Measurements from ENCODE around the gene PUS7.
"Not testable (repeated sequence)": the region's sequence is repeated elsewhere in the genome, so short reads cannot be mapped to it uniquely, and the experiment has no call there.

Gene PUS7

DNA sequence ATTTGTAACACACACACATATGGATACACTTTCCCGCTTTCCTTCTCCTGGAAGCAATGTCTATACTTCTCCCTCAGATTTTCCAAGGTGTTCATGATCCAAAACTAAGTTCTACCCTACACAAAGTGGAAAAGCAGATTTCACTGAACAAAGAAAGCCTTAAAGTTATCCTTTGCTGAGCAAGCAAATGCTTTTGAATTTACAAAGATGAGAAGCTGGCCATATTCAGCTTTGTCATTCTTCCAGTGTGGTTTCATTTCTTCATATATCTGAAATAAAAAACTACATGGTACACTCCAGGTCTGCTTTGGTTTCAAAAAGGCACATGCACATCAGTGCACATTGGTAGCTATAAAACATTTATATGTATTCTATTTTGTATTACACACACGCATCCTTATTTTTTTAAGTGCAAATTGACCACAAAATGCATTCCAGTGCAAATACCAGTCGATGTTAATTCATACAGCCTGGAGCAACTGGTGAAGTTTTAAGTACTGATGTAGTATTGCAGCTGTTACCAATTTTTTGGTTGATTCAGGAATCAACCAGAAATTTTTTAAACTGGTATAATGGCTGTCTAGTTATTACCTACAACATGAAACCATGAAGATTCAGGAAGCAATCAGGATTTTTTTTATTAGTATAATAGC is 67.8 kb downstream of the PUS7 start:
- H3K27ac ChIP-seq: no peak overlapping the region
- no peak for TF ChIP-seq ZFX (IDR thresholded peaks at IDR 0.05; ENCODE audit: borderline replicate concordance)
- TF ChIP-seq, protein P1, sequence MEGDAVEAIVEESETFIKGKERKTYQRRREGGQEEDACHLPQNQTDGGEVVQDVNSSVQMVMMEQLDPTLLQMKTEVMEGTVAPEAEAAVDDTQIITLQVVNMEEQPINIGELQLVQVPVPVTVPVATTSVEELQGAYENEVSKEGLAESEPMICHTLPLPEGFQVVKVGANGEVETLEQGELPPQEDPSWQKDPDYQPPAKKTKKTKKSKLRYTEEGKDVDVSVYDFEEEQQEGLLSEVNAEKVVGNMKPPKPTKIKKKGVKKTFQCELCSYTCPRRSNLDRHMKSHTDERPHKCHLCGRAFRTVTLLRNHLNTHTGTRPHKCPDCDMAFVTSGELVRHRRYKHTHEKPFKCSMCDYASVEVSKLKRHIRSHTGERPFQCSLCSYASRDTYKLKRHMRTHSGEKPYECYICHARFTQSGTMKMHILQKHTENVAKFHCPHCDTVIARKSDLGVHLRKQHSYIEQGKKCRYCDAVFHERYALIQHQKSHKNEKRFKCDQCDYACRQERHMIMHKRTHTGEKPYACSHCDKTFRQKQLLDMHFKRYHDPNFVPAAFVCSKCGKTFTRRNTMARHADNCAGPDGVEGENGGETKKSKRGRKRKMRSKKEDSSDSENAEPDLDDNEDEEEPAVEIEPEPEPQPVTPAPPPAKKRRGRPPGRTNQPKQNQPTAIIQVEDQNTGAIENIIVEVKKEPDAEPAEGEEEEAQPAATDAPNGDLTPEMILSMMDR (IDR thresholded peaks at IDR 0.05): no peak

DNA sequence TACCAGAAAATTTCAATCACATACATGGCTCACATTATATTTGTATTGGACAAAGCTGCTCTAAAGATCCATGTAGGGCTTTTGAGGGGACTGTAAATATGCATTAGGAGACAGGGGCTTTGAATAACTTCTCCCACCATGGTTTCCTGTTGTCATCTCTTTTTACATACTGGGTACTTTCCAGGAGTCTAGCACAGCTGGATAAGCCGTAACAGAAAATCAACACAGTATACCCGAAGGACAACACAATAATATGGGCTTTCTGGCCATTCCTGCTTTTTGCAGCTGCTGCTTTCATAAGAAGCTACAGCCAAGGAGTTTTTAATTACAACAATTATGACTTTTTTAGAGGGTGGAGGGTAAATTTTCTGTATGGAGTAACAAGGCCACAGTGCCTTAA is 70.0 kb downstream of the PUS7 start:
- H3K27ac ChIP-seq: no peak overlapping the region
- no peak for TF ChIP-seq ZFX (IDR thresholded peaks at IDR 0.05; ENCODE audit: borderline replicate concordance)
- TF ChIP-seq, protein P1 (IDR thresholded peaks at IDR 0.05): no peak

DNA sequence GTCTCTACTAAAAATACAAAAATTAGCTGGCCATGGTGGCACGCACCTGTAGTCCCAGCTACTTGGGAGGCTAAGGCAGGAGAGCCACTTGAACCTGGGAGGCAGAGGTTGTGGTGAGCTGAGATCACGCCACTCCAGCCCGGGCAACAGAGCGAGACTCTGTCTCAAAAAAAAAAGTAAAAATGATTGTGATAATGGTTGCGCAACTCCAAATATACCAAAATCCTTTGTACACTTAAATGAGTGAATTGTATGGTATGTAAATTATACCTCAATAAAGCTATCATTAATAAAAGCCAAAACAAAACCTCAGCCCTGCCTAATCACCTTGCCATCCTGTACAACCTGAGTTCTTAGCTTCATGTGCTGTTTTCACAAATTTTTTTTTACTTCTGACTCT is 71.2 kb downstream of the PUS7 start:
- H3K27ac ChIP-seq: not testable (repeated sequence)

DNA sequence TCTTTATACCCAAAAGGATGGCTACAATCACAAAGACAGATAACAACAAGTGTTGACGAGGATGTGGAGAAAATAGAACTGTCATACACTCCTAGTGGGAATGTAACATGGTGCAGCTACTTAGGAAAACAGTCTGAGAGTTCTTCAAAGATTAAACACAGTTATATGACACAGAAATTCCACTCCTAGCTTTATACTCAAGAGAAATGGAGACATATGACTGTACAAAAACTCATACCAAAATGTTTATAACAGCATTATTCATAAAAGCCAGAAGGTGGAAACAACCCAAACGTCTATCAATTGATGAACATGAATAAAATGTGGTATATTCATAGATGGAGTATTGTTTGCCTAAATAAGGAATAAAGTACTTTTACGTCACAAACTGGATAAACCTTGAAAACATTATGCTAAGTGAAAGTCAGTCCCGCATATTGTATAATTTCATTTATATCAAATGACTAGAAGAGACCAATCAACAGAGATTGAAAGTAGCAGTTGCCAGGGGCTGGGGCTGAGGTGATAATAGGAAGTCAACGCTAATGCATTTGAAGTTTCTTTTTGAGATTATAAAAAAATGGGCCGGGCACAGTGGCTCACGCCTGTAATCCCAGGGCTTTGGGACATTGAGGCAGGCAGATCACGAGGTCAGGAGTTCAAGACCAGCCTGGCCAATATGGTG is 71.8 kb downstream of the PUS7 start:
- H3K27ac ChIP-seq: no peak overlapping the region
- TF ChIP-seq, protein P1 (IDR thresholded peaks at IDR 0.05): no peak
- TF ChIP-seq ZFX (IDR thresholded peaks at IDR 0.05; ENCODE audit: borderline replicate concordance): no peak

DNA sequence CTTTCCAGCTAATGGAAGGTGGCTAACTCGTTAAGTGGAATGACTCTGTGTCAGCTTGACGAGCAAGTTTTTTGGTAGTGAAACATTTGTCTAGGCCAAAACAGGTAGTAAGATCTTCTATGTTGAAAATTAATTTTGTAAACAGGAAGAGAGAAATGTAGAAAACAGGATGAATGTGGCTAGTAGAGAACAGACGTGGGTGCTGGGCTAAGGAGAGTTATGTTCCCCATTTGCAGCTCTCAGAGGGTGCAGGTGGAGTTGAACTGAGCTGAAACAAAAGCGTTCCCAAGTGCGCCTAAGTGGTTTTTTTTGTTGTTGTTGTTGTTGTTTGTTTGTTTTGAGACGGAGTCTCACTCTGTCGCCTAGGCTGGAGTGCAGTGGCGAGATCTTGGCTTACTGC is 73.9 kb downstream of the PUS7 start:
- no peak for TF ChIP-seq ZFX (IDR thresholded peaks at IDR 0.05; ENCODE audit: borderline replicate concordance)
- TF ChIP-seq, protein P1 (IDR thresholded peaks at IDR 0.05): no peak
- no peak overlapping the region for H3K27ac ChIP-seq

DNA sequence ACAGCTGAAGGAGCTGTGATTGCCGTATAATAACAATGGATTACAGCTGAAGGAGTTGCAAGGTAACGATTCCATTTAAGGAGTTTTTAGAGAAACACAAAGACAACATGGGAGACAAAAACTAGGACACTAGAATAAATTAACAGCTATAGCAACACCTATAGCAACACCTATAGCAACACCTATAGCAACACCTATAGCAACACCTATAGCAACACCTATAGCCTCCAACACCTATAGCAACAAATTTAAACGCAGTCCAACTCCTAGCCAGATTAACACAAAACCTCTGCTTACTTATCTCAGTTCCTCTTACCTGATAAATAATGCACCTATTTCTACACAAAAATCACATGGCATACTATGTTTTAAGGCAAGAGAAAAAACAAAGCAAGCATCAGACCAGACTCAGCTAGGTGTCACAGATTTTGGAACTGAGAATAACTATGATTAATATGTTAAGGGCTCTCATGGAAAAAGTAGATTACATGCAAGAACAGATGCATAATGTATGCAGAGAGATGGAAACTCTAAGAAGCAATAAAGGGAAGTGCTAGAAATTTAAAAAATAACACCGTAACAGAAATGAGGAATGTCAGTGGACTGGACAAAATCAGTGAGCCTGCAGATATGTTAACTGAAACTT is 77.6 kb downstream of the PUS7 start:
- no peak overlapping the region for H3K27ac ChIP-seq
- TF ChIP-seq, protein P1 (IDR thresholded peaks at IDR 0.05): no peak
- no peak for TF ChIP-seq ZFX (IDR thresholded peaks at IDR 0.05; ENCODE audit: borderline replicate concordance)

DNA sequence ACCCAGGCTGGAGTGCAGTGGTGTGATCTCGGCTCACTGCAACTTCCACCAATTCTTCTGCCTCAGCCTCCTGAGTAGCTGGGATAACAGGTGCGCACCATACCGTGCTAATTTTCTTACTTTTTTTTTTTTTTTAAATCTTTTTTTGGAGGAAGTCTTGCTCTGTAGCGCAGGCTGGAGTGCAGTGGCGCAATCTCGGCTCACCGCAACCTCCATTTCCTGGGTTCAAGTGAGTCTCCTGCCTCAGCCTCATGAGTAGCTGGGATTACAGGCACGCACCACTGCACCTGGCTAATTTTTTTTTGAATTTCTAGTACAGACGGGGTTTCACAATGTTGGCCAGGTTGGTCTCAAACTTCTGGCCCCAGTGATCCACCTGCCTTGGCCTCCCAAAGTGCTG is 79.9 kb downstream of the PUS7 start:
- not testable (repeated sequence) for H3K27ac ChIP-seq

DNA sequence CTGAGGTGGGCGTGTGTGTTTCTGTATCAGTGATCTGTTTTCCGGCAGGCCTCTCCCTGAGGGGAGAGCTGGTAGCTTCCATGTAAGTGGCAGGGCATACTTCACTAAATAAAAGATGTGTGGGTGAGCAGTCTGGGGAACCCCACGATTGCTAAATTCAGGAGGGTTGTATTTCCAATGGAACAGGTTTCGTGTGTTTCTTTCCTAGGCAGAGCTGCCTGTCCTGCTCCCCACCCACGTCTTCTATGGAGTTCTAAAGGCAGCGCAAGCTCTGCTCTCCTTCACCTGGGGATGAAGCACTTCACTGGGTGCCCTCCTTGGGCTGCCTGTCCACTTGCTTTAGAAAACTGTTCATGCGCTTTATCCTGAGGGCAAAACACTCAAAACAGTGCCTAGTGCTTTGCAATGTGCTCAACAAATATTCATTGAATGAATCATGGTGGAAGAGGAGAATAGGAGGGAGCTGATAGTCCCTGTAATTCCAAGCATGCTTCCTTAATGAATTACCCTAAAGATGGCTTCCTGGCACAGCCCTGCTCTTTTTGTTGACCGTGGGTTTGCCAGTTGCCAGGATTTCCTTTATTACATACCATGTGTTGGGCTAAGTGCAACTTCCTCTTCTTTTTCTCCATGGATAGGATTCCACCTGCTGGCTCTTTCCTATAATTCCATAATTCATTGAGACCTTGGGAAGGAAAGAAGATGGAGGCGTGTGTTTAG is 82.7 kb downstream of the PUS7 start:
- 0 out of 2 replicates have a peak overlapping the region, but pooled peaks have one; percentile 7 for H3K27ac ChIP-seq
- TF ChIP-seq ZFX (IDR thresholded peaks at IDR 0.05; ENCODE audit: borderline replicate concordance): no peak
- TF ChIP-seq, protein P1 (IDR thresholded peaks at IDR 0.05): peak; percentile 22; the same call in 1 of the 2 replicates
